Measurements from ENCODE around the gene FAM163B.

The FAM163B gene

DNA sequence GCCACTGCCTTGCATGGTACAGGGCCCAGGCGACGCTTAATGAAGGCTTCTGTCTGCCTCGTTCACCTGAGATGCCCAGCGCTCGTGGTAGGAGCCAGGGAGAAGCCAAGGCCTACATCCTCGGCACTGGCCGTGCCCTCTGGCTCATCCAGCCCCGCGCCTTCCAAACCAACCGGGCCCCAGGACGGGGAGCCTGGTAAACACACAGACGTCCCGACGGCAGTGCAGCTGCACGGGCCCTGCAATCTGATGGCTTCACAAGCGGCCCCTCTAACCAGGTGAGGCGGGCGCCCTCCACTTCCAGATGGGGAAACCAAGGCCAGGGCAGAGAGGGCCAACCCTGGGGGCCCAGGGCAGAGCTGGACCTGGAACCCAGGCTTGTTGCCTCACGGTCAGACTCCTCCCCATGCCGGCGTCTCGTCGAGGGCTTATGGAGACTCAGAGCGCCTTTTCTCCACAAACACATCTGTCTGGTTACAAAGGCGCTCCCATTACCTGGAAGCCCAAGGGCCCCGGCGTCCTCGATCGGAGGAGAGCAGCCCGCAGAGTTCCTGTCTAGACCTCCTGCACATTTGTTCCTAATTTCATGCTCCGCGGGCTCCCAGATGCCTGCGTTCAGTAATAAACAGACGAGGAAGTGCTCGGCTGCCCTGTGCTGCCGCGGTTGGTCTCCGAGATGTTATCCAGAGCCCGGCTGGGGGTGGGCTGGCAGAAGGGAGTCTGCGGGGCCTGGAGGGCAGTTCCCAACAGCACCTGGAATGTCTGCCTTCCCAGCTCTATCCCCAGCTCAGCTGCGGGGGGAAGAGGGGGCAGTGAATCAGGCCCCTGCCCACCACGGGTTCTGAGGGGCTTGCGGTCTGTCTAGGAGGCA, 23.5 kb downstream of the FAM163B start:
- Histone ChIP-seq H3K4me3 (replicated peaks; ENCODE audit: low read depth, low read length) (no peak overlapping the region), H3K27me3 (replicated peaks; ENCODE audit: control insufficient read depth, insufficient read depth, low read length) (peaks cover 3% of the 10 kb centered on the region), H3K36me3 (ENCODE audit: control insufficient read depth, insufficient read depth, low read length) (no peaks in the 10 kb centered on the region)
- DNase-seq (ENCODE audit: extremely low read depth, insufficient read length) = no peak
- TF ChIP-seq, protein P1, sequence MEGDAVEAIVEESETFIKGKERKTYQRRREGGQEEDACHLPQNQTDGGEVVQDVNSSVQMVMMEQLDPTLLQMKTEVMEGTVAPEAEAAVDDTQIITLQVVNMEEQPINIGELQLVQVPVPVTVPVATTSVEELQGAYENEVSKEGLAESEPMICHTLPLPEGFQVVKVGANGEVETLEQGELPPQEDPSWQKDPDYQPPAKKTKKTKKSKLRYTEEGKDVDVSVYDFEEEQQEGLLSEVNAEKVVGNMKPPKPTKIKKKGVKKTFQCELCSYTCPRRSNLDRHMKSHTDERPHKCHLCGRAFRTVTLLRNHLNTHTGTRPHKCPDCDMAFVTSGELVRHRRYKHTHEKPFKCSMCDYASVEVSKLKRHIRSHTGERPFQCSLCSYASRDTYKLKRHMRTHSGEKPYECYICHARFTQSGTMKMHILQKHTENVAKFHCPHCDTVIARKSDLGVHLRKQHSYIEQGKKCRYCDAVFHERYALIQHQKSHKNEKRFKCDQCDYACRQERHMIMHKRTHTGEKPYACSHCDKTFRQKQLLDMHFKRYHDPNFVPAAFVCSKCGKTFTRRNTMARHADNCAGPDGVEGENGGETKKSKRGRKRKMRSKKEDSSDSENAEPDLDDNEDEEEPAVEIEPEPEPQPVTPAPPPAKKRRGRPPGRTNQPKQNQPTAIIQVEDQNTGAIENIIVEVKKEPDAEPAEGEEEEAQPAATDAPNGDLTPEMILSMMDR (IDR thresholded peaks at IDR 0.05; ENCODE audit: insufficient read depth, low read length, poor library complexity, severe bottlenecking) = no peak

GRCh38 chr9:133584559-133585476, 24.4 kb downstream of the FAM163B start:
- no peak for DNase-seq (ENCODE audit: extremely low read depth, insufficient read length)
- TF ChIP-seq, protein P1 (IDR thresholded peaks at IDR 0.05; ENCODE audit: insufficient read depth, low read length, poor library complexity, severe bottlenecking) = no peak
- Histone ChIP-seq H3K4me3 (replicated peaks; ENCODE audit: low read depth, low read length) (no peak overlapping the region), H3K27me3 (replicated peaks; ENCODE audit: control insufficient read depth, insufficient read depth, low read length) (peaks cover 3% of the 10 kb centered on the region), H3K36me3 (ENCODE audit: control insufficient read depth, insufficient read depth, low read length) (no peaks in the 10 kb centered on the region)

DNA sequence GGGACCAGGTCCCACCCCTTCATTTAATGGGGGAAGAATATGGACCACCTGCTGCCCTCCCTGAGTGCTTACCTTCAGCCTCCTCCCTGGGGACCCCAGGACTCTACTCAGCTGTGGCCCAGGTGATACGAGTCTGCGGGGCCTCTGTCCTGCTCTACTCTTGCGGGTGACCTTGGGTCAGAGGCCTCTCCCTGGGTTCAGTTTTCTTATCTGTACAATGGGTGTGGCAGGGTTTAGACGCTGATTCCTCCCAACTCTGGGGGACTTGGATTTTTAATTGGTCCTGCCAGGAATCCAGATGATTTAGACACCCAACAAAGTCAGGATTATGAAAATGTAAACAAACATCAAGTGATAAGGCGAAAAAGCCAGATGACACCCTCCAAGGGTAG, 25.0 kb downstream of the FAM163B start:
- Histone ChIP-seq H3K36me3 (ENCODE audit: control insufficient read depth, insufficient read depth, low read length) (no peaks in the 10 kb centered on the region), H3K27me3 (replicated peaks; ENCODE audit: control insufficient read depth, insufficient read depth, low read length) (peaks cover 3% of the 10 kb centered on the region), H3K4me3 (replicated peaks; ENCODE audit: low read depth, low read length) (no peak overlapping the region)
- TF ChIP-seq, protein P1 (IDR thresholded peaks at IDR 0.05; ENCODE audit: insufficient read depth, low read length, poor library complexity, severe bottlenecking) = no peak
- no peak for DNase-seq (ENCODE audit: extremely low read depth, insufficient read length)

DNA sequence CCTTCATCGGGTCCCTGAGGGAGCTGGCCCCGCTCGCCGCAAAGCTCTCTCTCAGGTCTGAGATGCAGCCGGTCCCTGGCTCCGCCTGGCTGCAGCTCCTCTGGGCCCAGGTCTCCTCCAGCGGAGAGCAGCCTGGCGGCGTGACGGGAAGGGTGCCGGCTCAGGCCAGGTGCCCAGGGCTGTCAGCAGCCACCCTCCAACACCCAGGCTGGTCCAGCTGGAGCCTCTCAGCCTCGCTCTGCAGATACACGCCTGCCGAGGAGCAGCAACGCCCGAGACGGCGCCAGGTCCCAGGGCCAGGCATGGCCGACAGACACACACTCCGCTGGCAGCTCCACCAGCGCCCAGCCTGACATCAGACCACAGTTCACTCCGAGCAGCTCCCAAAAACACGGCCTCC, 25.6 kb downstream of the FAM163B start:
- DNase-seq (ENCODE audit: extremely low read depth, insufficient read length) = no peak
- Histone ChIP-seq H3K27me3 (replicated peaks; ENCODE audit: control insufficient read depth, insufficient read depth, low read length) (peaks cover 3% of the 10 kb centered on the region), H3K36me3 (ENCODE audit: control insufficient read depth, insufficient read depth, low read length) (no peaks in the 10 kb centered on the region), H3K4me3 (replicated peaks; ENCODE audit: low read depth, low read length) (no peak overlapping the region)
- TF ChIP-seq, protein P1 (IDR thresholded peaks at IDR 0.05; ENCODE audit: insufficient read depth, low read length, poor library complexity, severe bottlenecking) = no peak

DNA sequence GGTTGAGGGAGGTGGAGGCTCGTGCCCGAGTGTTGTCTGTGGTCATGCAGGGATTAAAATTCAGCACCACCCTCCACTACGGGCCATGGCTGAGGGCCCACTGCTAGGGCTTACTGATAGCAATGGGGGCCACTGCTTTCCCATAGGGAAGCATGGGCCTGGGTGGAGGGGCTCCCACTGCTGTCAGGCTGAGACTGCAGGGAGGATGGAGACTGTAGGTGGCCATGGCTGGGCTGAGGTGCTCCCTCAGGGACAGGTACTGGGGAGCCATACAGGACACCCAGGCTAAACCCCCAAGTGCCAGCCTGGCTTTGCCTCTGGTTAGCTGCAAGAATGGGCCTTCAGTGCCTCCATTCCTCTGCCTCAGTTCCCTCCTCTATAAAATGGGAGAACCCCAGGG, 26.1 kb downstream of the FAM163B start:
- Histone ChIP-seq H3K4me3 (replicated peaks; ENCODE audit: low read depth, low read length) (no peak overlapping the region), H3K27me3 (replicated peaks; ENCODE audit: control insufficient read depth, insufficient read depth, low read length) (peaks cover 3% of the 10 kb centered on the region), H3K36me3 (ENCODE audit: control insufficient read depth, insufficient read depth, low read length) (no peaks in the 10 kb centered on the region)
- no peak for DNase-seq (ENCODE audit: extremely low read depth, insufficient read length)
- TF ChIP-seq, protein P1 (IDR thresholded peaks at IDR 0.05; ENCODE audit: insufficient read depth, low read length, poor library complexity, severe bottlenecking) = no peak
